ENCODE measurements around the gene ADCY2. TPM values are rescaled to one million over a fixed set of nuclear protein-coding genes. Genes with fewer than 3 reads are reported as not detected.

ADCY2 gene
- total RNA-seq, 1 experiment from 2014 or later: not detected

DNA sequence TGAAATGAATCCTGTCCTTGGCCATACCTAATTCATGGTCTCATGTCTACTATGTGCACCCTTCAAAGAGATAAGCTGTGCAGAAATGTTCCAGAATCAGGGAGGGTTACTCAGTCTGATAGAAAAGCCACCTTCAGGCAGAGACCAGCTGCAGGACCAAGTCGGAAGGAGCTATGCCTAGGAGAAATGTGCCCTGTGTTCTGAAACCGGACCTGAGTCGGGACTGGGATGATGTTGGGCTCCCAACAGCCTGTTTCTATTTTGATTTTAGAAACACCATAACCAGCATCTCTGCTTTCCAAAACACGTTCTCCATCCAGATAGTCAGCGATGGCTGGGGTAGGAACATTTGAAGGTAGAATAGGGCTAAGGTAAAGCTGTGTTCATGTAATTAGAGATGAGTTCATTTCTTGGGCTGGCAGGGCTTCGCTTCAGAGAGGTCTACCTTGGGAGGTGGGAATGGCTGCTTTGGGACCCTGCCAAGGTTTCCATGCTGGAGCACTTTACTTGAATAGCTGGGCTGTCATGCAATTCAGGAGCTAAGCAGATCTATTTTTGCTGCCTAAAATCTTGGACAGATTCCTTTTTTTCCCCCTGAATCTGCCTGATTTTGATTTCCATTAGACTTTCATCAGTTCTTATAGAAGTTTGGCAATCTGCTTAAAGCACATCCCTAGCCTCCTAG, 2.8 kb downstream of the ADCY2 start:
- intact Hi-C loops (cut with micrococcal nuclease): no loop called here
- POLR2A ChIA-PET: no interaction called here
- CTCF ChIA-PET: interaction anchor here (1.7 kb wide), 1 partner anchor 347 kb away, joined by 5 read pairs; no protein-coding TSS in a partner anchor
- no peak overlapping the region for H3K4me3 Mint-ChIP-seq (ENCODE audit: unreplicated experiment)
- H3K9me3 Mint-ChIP-seq (ENCODE audit: unreplicated experiment): no peaks in the 10 kb centered on the region
- no peaks in the 10 kb centered on the region for H3K4me1 Mint-ChIP-seq (ENCODE audit: insufficient read depth, unreplicated experiment)
- DNase-seq (ENCODE audit: unreplicated experiment): no peak
- no peak overlapping the region for H3K27ac Mint-ChIP-seq (ENCODE audit: low read depth, unreplicated experiment)
- no TSS peak for BruUV-seq (replicated peaks)
- TF ChIP-seq, protein P1, sequence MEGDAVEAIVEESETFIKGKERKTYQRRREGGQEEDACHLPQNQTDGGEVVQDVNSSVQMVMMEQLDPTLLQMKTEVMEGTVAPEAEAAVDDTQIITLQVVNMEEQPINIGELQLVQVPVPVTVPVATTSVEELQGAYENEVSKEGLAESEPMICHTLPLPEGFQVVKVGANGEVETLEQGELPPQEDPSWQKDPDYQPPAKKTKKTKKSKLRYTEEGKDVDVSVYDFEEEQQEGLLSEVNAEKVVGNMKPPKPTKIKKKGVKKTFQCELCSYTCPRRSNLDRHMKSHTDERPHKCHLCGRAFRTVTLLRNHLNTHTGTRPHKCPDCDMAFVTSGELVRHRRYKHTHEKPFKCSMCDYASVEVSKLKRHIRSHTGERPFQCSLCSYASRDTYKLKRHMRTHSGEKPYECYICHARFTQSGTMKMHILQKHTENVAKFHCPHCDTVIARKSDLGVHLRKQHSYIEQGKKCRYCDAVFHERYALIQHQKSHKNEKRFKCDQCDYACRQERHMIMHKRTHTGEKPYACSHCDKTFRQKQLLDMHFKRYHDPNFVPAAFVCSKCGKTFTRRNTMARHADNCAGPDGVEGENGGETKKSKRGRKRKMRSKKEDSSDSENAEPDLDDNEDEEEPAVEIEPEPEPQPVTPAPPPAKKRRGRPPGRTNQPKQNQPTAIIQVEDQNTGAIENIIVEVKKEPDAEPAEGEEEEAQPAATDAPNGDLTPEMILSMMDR (IDR thresholded peaks at IDR 0.05; ENCODE audit: unreplicated experiment): no peak
- H3K36me3 Mint-ChIP-seq (ENCODE audit: insufficient read depth, unreplicated experiment): no peaks in the 10 kb centered on the region
- H3K27me3 Mint-ChIP-seq (ENCODE audit: insufficient read depth, unreplicated experiment): peaks cover 39% of the 10 kb centered on the region

DNA sequence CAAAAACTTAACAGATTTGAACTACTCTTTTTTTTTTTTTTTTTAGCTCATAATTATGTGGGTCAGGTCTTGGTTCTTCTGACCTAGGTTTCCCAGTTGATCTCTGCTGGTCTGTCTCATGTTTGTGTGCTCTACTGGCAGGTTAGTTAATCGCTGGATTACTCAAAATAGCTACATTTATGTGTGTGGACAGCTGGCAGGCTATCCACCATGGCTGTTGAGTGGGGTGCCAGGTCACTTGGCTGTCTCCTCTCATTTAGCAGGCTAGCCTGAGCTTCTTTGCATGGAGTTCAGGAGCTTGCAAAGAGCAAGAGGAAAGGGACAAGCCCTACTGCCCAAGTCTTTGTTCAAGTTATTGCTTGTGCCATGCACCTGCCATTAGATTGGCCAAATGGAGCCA, 9.3 kb downstream of the ADCY2 start:
- no TSS peak for BruUV-seq (replicated peaks)
- H3K36me3 Mint-ChIP-seq (ENCODE audit: insufficient read depth, unreplicated experiment): no peaks in the 10 kb centered on the region
- peaks cover 26% of the 10 kb centered on the region for H3K27me3 Mint-ChIP-seq (ENCODE audit: insufficient read depth, unreplicated experiment)
- no peak overlapping the region for H3K4me3 Mint-ChIP-seq (ENCODE audit: unreplicated experiment)
- H3K4me1 Mint-ChIP-seq (ENCODE audit: insufficient read depth, unreplicated experiment): no peaks in the 10 kb centered on the region
- H3K27ac Mint-ChIP-seq (ENCODE audit: low read depth, unreplicated experiment): no peak overlapping the region
- intact Hi-C loops (cut with micrococcal nuclease): no loop called here
- TF ChIP-seq, protein P1 (IDR thresholded peaks at IDR 0.05; ENCODE audit: unreplicated experiment): no peak
- H3K9me3 Mint-ChIP-seq (ENCODE audit: unreplicated experiment): peaks cover 21% of the 10 kb centered on the region
- POLR2A ChIA-PET: no interaction called here
- no peak for DNase-seq (ENCODE audit: unreplicated experiment)
- CTCF ChIA-PET: interaction anchor here (0.9 kb wide), 1 partner anchor 144 kb away, joined by 3 read pairs; no protein-coding TSS in a partner anchor

DNA sequence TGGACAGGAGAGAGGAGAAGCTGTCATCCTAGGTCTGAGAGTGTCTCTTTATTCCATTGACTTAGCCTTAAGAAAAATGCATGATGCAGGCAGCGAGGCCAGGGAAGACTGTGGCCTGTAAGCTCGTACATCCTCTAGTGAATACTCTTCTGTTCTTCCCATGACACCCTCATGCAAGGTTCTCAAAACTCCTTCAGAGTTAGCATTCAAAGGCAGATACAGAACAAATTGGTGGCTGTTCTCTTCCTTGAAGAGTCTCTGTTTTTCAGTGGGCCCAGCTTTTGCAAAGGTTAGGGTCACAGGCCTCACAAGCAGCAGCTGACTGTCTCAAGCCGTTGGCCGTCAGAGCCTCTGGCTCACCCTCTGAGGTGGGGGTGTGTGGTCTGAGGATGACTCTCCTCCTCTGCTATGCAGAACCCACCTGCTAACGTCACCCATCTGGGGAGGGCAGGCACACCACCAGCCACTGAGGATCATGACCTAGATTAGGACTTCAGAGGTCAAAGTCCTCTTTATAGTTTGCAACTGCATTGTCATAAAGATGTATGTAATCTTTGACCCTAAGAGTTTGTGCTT, 15.1 kb downstream of the ADCY2 start:
- Mint-ChIP-seq H3K4me3 (ENCODE audit: unreplicated experiment) (no peak overlapping the region), H3K4me1 (ENCODE audit: insufficient read depth, unreplicated experiment) (no peaks in the 10 kb centered on the region), H3K9me3 (ENCODE audit: unreplicated experiment) (peaks cover 14% of the 10 kb centered on the region), H3K27ac (ENCODE audit: low read depth, unreplicated experiment) (no peak overlapping the region), H3K27me3 (ENCODE audit: insufficient read depth, unreplicated experiment) (no peaks in the 10 kb centered on the region), H3K36me3 (ENCODE audit: insufficient read depth, unreplicated experiment) (no peaks in the 10 kb centered on the region)
- BruUV-seq (replicated peaks): no TSS peak
- ChIA-PET POLR2A (no interaction called here), CTCF (interaction anchor here (0.7 kb wide), 1 partner anchor 1968 kb away, joined by 3 read pairs; no protein-coding TSS in a partner anchor)
- intact Hi-C loops (cut with micrococcal nuclease): no loop called here
- DNase-seq (ENCODE audit: unreplicated experiment): no peak
- TF ChIP-seq, protein P1 (IDR thresholded peaks at IDR 0.05; ENCODE audit: unreplicated experiment): no peak

DNA sequence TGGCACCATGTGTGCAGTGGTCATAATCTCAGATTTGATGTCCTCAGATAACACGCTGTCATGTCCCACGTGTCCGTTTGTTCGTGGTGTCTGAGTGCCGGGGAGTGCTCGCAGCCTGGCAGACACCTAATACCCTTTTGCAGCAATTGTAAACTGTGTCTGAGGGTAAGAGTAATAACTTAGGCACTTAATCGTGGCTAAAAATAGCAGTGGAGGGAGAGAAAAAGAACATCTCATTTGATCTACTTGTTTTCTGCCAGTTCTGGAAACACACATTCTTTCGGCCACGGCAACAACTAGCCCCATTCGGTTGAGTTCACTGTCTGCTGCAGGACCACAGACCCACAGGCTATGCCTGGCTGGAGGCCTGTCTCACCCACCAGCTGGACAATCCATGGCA, 16.5 kb downstream of the ADCY2 start:
- Mint-ChIP-seq H3K9me3 (ENCODE audit: unreplicated experiment) (peaks cover 2% of the 10 kb centered on the region), H3K27ac (ENCODE audit: low read depth, unreplicated experiment) (no peak overlapping the region), H3K27me3 (ENCODE audit: insufficient read depth, unreplicated experiment) (no peaks in the 10 kb centered on the region), H3K36me3 (ENCODE audit: insufficient read depth, unreplicated experiment) (no peaks in the 10 kb centered on the region), H3K4me1 (ENCODE audit: insufficient read depth, unreplicated experiment) (no peaks in the 10 kb centered on the region), H3K4me3 (ENCODE audit: unreplicated experiment) (no peak overlapping the region)
- BruUV-seq (replicated peaks): no TSS peak
- TF ChIP-seq, protein P1 (IDR thresholded peaks at IDR 0.05; ENCODE audit: unreplicated experiment): no peak
- POLR2A ChIA-PET: no interaction called here
- CTCF ChIA-PET: no interaction called here
- intact Hi-C loops (cut with micrococcal nuclease): no loop called here
- no peak for DNase-seq (ENCODE audit: unreplicated experiment)

All from MCF 10A (cell line).